GM18502 (cell line): ENCODE data around the gene NR2C1.

Experiments
- ATAC-seq: cut with Tn5 transposase; IDR thresholded peaks from one replicate; pipeline ENCODE4 v1.9.1; 2021; ENCODE audit warnings: mild to moderate bottlenecking; ENCODE audit not compliant: unreplicated experiment, poor library complexity

NR2C1 gene

GRCh38 chr12:95088379-95088778 is 15.0 kb upstream of the NR2C1 start:
- ATAC-seq, result peak; percentile 77

GRCh38 chr12:95085612-95086011 is 12.2 kb upstream of the NR2C1 start:
- no peak for ATAC-seq

DNA sequence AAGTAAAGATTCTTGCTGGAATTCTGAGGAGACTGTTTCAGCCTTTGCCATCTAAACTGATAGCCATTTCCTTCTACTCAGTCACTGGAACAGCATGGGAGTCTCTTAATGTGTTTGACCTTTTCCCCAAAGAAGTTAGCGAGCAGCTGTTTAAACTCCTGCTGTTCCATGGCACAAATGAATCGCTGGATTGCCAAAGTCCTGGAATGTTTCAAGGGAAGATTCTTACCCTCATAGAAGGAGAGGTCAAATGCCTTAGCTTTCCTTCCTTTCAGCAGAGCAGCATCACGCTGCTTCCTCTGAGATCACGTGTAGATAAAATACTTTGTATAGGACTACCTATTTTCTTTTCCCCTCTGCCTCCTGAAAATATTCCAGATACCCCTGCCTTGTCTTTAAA is 10.5 kb upstream of the NR2C1 start:
- no peak for ATAC-seq

- no peak for ATAC-seq
Observed at GRCh38 chr12:95083471-95083870, 10.1 kb upstream of the NR2C1 start.

DNA sequence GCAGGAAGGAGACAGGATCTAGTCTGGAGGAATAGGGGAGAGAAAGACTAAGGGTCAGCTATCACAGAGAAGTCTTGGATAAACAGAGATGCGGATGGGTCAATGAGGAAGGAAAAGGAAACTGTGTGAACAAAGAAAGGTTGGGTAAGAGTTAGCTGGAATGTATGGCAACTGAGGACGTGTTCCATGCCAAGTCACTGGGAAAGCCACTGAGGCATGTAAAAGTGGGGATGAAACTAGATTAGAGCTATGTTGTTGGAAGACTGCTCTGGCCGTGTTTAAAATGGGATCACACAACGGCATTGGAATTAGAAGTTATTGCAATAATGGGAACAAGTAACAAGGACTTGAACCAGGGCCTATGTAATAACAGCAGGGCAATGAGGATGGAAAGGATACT is 3.9 kb upstream of the NR2C1 start:
- ATAC-seq, result no peak

DNA sequence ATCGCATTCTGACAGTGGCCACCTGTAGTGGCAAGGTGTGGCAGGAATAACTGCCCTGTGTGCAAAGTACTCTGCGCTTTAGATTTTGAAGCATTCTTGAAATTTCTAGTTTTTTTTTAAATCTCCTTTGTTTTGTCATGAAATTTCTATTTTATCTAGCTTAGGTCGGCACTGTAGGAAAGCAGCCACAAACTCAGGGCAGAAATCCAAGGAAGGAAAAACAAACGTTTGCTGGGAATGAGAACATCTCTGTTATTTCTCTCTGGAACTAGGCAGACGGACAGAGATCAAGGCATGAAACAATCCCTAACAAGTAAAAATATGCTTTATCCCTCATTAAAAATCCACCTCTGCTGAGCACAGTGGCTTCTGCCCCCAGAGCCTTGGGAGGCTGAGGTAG is 1.3 kb upstream of the NR2C1 start:
- no peak for ATAC-seq

DNA sequence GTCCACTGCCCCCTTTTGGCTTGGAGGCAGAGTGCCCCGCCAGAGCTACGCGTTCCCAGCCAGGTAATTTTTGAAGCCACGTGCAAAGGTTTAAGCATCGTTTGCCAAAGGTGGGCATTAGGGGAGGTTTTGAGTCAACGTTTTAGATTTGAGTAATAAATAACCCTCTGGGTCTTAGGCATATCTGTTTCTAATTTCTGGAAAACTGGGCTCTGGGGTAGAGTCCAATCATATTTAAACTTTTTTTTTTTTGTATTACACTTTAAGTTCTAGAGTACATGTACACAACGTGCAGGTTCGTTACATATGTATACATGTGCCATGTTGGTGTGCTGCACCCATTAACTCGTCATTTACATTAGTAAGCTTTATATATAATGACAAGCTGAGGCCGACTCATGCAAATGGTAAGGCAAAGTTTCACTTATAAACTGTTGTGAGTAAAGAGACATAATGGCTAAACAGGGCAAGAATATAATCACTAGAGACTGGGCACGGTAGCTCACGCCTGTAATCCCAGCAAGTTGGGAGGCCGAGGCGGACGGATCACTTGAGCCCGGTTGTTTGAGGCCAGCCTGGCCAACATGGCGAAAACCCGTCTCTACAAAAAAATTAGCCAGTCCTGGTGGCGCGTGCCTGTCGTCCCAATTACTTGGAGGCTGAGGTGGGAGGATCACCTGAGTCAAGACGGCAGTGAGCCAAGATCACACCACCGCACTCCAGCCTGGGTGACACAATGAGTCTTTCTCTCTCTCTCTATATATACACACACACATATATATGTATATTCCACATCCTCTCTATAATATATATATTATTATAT is 491 bp upstream of the NR2C1 start:
- no peak for ATAC-seq

DNA sequence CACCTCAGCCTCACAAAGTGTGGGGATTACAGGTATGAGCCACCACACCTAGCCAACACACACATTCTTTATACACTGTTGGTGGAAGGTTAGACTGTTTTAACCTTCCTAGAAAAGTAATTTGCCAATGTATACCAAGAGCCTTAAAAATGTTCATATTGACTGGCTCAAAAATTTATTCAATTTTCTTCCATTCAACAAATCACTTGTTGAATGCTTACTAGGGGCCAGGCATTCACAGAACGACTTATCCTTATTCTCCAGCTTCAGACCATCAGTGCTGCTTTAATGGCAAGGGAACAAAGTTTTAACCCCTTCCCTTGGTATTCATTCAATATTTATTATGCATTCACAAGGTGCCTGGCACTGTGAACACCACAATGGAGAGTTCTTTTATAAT is 3.0 kb downstream of the NR2C1 start:
- no peak for ATAC-seq

DNA sequence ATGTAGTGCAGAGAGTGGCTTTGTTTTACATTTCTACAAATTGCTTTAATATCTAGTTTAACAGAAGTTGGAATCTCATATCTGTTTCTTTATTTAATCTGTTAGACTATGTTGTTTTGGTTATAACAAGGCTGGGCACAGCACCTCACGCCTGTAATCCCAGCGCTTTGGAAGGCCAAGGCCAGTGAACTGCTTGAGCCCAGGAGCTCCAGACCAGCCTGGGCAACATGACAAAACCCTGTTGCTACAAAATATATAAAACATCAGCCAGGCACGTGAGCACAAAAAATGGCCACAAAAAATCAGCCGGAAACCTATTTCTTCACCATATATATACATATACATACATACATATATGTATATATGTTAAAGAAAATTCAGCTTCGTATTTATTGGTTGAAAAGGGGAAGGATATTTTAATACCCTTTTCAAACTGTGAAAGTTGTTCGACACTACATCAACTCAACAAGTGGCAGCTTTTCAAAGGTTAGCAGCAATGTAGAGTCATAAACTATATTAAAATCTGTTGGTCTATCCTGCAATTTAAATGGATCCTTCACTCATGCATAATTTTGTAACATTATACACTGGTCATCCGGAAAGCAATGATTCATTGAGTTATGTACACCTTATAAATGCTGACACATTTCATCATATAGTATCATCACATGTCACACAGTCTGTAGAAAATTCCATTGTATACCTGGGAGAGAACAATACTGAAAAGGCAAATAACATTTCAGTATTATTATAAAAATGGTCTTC is 7.1 kb downstream of the NR2C1 start:
- ATAC-seq, result no peak

GRCh38 chr12:95060951-95061350 is 12.5 kb downstream of the NR2C1 start:
- no peak for ATAC-seq

DNA sequence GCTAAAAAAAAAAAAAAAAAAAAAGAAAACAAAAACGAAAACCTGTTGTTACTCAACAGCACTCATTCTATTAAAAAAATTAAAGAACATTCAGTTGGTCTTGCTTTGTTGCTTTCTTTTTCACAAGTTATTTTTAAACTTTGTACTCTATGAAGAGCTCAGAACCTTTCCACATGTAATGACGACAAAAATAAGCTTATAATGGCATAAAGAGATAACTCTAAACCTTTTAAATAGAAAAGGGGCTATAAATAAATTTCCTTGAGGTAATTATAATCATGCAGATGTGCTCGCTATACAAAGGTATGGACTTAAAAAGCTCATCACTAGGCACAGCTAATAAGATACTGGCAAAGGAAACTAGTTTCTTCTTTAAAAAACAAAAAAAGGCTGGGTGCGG is 13.4 kb downstream of the NR2C1 start:
- ATAC-seq, result no peak

DNA sequence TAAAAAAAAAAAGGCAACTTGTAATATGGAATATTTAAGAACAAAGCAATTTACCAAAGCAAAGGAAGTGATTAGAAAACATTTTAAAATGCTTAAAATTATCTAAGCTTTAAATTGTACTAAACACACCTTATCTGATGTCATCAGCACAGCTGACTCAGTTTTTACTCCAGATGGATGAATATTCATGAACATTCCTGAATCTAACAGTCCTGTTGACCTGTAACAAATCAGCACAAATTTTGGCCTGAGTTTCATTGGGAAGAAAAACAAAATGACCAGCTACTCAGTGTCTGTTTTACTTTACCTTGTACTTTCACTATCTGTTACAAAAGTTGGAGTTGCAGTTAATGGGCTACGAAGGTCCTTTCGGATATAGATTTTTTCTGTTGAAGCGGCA is 16.0 kb downstream of the NR2C1 start:
- no peak for ATAC-seq

DNA sequence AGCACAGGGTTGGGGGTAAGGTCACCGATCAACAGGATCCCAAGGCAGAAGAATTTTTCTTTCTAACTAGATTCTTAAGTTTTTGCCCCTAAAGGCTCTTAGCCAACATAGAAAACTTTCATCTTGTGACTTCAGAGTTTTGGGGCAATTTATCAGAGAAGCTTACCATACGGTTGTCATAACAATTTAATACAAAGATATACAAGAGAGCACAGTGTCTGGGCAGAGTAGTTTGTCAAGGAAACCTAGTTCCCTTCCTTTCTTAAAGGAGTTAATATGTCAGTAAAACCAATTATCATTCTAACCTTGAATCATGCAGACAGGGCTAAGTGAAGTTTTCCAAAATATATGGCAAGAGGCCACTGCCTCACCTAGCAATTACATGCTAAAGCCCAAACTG is 18.4 kb downstream of the NR2C1 start:
- ATAC-seq, result no peak

- no peak for ATAC-seq
Observed at GRCh38 chr12:95054206-95054605, 19.2 kb downstream of the NR2C1 start.

GRCh38 chr12:95051241-95051640 is 22.2 kb downstream of the NR2C1 start:
- no peak for ATAC-seq

DNA sequence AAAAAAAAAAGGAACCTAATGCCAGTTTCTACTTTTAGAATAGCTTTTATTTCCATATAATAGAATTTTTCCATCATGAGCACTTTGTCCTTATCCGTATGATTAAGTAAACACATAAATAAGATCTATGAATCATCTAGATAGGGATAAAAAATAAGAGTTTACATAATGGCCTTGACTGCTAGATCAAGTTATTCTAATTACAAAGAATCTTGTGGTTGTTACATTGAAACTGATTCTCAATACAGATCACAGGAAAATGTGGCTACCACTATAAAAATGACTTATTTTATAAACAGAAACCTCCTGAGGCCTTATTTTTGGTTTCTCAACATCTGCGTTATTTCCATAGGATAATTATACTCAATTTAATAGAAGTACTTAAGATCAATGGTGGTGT is 35.5 kb downstream of the NR2C1 start:
- no peak for ATAC-seq

DNA sequence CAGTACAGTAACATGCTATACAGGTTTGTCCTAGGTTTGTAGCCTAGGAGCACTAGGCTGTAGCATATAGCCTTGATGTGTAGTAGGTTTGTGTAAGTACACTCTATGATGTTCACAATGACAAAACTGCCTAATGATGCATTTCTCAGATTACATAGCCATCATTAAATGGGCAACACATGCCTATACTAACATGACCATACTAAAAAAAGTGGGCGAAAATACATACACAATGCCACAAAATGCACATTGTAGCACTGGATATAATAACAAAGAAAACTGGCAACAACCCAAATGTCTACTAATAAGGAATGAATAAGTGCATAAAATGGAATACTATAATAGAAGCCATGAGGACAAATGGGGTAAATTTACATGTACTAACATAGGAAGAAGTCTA is 38.7 kb downstream of the NR2C1 start:
- no peak for ATAC-seq

DNA sequence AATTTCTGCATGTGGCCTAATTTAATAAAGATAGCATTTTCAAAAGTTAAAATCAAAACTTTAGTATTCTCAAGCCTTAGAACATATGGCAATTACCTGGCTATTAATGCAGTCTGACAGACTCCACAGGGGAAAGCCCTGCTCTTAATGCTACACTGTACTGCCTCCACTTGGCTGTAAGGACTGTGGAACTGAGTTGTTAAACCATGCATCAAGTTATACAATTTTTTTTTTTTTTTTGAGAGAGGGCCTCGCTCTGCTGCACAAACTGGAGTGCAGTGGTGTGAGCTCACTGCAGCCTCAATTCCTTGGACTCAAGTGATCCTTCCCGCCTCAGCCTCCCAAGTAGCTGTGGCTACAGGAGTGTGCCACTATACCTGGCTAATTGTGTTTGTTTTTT is 50.9 kb downstream of the NR2C1 start:
- no peak for ATAC-seq

DNA sequence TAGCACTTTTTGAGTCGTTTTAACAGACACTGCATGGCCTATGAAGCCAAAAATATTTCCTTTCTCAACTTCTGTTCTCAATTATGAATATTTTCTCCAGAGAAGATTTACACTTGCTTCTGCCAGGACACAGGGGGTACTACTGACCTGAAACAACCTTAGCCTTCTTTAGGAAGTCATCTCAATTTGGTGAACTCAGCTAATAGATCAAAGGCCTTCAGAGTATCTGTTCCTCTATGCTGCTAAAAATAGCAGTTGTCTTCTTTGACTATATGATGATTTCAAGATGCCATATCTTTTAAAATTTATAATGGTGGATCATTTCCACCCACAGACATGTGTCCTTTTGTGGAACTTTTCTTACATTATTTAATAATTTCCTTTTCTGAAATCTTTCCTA is 55.9 kb downstream of the NR2C1 start:
- ATAC-seq, result no peak

- no peak for ATAC-seq
Observed at GRCh38 chr12:95016120-95016519, 57.3 kb downstream of the NR2C1 start.

DNA sequence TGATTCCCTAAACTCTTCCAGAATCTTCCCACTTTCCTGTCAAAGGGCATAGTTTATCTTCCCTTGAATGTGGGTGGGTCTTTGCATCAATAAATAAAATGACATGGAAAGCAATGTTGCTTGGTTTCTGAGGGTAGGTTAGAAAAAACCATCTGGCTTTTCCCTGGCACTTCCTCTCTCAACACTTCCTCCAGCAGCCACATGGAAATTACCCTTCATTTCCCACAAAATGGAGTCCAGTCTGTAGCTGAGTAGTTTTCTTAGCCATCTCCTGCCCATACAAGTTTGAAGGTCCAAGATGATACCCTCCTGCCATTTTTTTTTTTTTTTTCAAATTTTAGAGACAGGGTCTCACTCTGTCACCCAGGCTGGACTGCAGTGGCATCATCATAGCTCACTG is 58.9 kb downstream of the NR2C1 start:
- no peak for ATAC-seq

DNA sequence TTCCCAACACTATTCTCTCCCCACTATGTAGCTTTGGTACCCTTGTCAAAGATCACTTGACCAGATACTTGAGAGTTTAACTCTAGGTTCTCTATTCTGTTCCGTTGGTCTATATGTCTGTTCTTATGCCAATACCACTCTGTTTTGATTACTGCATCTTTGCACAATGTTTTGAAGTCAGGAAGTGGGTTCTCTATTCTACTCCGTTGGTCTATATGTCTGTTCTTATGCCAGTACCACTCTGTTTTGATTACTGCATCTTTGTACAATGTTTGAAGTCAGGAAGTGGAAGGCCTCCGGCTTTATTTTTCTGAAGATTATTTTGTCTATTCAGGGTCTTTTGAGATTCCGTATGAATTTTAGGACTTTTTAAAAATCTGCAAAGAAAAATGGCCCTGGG is 67.2 kb downstream of the NR2C1 start:
- ATAC-seq, result no peak
